Hematopoietic multipotent progenitor cell treated with erythropoietin and hydrocortisone succinate and interleukin-3 and kit ligand, for 17 days (in vitro differentiated cells): ENCODE results near the gene KLHL8.
"Not testable (repeated sequence)": the region's sequence is repeated elsewhere in the genome, so short reads cannot be mapped to it uniquely, and the experiment has no call there.

ENCODE experiments used
- DNase-seq: peaks from one replicate; pipeline ENCODE4 v3.0.0-alpha.2; 2015; ENCODE audit warnings: low spot score

Gene KLHL8

GRCh38 chr4:87228262-87228860 lies 7.9 kb upstream of the KLHL8 start:
- no peak for DNase-seq

DNA sequence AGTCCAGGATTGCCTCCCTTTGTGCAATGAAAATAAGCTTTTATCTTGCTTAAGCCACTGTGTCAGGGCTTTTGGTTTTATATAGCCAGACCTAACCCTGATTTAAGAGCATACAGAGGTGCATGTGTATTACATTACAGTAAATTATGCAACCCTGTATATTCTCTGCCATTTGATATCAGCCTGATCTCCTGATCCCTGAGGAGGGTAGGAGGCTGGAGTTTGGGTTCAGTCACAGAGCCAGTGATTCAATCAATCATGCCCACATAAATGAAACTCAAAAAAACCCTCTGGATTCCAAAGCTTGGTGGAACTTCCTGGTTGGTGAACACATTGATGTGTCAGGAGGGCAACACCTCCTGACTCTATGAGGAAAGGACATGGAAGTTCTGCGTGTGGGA lies 7.3 kb upstream of the KLHL8 start:
- DNase-seq: no peak

- no peak for DNase-seq
Observed at GRCh38 chr4:87225936-87226335, 5.5 kb upstream of the KLHL8 start.

- DNase-seq: no peak
Observed at GRCh38 chr4:87224141-87224923, 3.9 kb upstream of the KLHL8 start.

GRCh38 chr4:87219632-87220093 lies 755 bp downstream of the KLHL8 start:
- DNase-seq: peak; percentile 51

DNA sequence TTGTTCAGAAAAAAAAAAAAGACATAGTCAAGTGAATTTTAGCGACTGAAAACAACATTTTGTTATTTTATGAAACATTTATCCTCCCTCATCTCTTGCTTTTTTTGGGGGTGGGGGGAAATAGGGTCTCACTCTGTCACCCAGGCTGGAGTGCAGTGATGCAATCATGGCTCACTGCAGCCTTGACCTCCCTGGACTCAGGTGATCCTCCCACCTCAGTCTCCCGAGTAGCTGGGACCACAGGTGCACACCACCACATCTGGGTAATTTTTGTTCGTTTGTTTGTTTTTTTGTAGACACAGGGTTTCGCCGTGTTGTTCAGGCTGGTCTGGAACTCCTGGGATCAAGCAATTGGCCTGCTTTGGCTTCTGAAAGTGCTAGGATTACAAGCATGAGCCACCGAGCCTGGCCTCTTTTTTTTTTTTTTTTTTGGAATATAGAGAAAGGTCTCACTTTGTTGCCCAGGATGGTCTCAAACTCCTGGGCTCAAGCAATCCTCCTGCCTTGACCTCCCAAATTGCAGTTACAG lies 3.1 kb downstream of the KLHL8 start:
- not testable (repeated sequence) for DNase-seq

- DNase-seq: no peak
Observed at GRCh38 chr4:87216469-87216868, 3.9 kb downstream of the KLHL8 start.

GRCh38 chr4:87213421-87214075 lies 6.9 kb downstream of the KLHL8 start:
- DNase-seq: no peak

GRCh38 chr4:87211249-87211952 lies 9.0 kb downstream of the KLHL8 start:
- DNase-seq: no peak

DNA sequence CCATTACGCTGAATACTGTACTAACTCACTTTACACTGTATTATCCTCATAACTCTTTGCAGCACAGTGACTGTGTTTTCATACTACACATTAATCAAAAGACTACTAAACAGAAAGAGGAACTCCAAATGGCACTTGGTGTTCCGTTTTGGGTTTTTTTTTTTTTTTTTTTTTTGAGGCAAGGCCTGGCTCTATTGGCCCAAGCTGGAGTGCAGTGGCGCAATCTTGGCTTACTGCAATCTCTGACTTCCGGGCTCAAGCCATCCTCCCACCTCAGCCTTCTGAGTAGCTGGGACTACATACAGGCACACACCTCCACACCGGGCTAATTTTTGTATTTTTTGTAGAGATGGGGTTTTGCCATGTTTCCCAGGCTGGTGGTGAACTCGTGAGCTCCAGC lies 10.7 kb downstream of the KLHL8 start:
- no peak for DNase-seq

DNA sequence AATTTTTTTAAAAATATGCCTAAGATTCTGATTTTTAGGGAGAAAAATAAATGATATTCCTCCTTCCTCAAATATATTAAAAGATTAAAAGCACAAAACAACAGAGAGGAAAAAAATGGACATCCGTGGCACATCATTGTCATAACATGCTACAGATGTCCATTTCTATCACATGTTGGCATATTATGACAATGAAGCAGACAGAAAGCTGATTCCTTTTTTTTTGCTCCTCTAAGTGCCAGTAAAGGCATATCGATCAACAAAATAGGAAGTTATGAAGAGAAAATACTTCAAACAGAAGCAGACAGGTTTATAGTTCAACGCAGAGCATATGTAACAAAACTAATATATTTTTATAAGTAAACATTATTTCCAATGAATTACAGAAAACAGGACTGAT lies 11.2 kb downstream of the KLHL8 start:
- DNase-seq: no peak

GRCh38 chr4:87204559-87204958 lies 15.9 kb downstream of the KLHL8 start:
- DNase-seq: no peak

DNA sequence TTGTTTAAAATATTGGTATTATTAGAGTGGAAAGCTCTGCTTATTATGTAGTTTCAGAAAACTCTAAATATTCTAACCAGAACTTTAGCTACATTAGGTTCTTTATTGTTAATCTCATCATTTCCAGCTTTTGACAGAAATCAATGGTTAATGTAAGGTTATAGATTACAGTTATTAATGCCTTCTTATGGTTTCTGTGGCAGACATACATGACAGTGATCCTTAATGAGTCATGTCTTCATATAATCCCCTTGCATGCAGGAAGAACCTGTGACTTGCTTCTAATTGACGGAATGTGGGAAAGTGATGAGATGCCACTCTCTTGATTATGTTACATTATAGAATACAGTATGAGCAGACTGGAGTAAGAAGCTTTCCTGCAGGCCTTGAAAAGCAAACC lies 23.5 kb downstream of the KLHL8 start:
- DNase-seq: no peak

GRCh38 chr4:87196146-87196545 lies 24.3 kb downstream of the KLHL8 start:
- DNase-seq: no peak

- no peak for DNase-seq
Observed at GRCh38 chr4:87193958-87194675, 26.3 kb downstream of the KLHL8 start.

- no peak for DNase-seq
Observed at GRCh38 chr4:87192145-87192919, 28.1 kb downstream of the KLHL8 start.

DNA sequence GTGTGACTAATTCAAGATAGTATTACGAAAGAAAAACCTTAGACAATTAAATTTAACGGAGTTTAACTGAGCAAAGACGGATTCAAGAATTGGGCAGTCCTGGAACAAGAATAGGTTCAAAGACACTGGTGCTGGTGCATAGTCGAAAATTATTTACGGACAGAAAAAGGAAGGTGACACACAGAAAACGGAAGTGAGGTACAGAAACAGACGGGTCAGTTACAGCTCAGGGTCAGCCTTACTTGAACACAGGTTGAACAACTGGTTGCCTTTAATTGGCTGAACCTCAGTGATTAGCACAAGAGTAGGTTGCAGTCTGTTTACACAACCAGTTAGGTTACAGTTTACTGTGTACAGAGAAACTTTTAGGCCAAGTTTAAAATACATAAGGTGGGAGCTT lies 31.5 kb downstream of the KLHL8 start:
- no peak for DNase-seq

DNA sequence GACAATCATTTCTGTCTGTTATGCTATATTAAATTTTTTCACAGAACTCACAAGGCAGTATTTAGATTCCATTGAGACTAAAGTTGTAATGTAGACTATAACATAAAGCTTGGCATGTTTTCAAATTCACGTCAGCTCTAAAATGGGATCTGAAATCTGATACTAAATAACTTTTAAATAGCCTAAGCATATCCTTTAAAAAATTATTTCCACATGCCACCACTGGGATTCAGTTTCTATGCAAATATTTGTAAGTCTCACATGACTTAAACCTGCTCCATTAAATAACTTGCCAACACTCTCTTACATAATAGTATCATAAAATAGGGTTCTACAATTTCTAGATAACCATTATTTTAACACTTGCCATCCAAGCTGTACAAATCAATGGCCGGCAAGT lies 32.4 kb downstream of the KLHL8 start:
- DNase-seq: no peak

DNA sequence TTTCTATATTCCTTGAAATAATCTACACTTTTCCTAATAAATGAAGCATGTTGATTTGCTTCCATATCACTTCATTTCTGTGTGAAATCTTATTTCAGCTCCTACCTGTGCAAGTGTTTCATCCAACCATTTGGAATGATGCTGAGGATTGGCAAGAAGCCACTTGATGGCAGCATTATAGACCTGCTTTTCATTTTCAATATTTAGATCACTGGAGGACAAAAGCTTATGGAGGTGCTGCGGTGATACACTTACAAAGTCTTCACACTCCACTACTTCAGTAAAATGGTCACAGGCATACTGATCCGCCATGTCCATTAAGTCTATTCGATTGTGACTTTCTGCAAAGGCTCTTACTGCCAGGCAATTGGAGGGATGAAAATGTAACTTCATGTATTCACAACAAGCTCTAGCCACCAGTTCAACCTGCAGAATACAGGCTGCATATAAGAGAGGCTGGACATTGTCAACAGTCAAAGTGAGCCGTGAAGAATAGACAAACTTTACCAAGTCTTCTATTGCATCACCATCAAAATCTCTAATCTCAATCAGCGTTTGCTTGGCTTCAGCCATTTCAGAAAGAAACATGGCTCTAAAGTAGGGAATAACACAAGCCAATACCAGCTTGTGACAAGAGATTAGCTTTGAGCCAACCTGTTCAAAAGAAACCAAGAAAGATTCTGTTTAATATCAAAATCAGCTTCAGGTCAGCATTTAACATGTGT lies 35.1 kb downstream of the KLHL8 start:
- DNase-seq: no peak

DNA sequence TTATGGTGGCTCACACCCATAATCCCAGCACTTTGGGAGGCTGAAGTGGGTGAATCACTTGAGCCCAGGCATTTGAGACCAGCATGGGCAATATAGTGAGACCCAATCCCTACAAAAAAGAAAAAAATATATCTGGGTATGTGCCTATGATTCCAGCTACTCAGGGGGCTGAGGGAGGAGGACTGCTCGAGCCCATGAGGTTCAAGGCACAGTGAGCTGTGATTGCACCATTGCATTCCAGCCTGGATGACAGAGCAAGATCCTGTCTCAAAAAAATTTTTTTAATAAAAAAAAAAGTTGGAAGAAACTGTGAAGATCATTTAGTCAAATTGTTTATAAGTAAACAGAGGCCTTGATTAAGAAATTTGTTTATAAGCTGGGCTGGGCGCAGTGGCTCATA lies 39.7 kb downstream of the KLHL8 start:
- no peak for DNase-seq
